Fibroblast of skin of back (primary cell): ENCODE results near the gene KLHL30.

Experiments used
- DNase-seq: peaks from one replicate; pipeline ENCODE4 v3.0.0-alpha.2; 2013

KLHL30 gene

DNA sequence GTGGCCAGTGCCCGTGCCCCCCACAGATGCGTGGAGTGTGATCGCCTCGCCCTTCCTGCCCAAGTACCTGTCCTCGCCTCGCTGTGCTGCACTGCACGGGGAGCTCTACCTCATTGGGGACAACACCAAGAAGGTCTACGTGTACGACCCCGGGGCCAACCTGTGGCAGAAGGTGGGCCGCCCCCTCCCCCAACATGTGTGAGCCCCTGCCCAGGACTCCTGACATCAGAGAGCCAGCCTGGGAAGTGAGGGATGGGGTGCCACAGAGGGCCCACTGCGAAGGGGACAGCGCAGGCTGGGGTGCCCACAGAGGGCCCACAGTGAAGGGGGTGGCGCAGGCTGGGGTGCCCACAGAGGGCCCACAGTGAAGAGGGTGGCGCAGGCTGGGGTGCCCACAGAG is 10.5 kb downstream of the KLHL30 start:
- no peak for DNase-seq

DNA sequence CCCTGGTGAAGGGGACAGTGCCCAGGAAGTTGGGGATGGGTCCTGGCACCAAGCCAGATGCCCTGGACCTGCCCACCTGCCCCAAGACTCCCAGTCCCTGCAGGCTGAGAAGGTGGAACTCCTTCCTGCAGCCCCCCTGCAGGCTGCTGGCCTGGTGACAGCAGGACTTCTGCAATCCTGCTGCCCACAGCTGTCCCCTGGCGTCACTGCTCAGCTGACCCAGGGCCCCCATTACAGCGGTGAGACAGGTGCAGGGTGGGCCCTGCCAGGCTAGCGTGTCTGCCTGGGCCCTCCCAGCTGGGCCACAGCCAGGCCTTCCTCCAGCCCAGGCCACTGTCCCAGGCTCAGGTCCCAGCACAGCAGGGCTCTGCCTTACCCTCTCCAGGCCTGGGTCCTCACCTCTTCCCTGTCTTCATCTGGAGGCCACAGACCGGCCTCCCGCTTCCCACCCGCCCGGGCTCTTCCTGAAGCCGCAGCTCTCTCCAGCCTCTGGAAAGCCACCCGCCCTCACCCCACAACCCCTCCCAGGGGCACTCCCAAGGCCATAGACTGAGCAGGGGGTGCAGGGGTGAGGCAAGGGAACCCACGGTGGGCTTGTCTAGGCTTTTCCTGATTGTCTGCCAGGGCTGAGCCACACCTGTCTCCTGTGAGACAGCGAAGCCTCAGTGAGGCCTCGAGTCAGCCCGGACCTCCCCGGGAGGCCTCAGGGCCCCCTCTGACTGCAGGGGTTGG is 11.5 kb downstream of the KLHL30 start:
- DNase-seq = no peak

DNA sequence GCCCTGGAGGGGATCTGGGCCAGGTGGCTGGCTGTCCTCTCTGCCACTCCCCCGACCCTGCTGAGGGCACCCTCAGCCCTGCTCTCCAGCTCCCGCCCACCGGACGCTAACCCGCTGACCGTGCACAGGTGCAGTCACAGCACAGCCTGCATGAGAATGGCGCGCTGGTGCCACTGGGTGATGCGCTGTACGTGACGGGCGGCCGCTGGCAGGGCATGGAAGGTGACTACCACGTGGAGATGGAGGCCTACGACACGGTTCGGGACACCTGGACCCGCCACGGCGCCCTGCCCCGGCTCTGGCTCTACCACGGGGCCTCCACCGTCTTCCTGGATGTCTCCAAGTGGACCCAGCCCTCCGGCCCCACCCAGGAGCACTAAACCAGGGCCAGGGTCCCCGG is 12.2 kb downstream of the KLHL30 start:
- no peak for DNase-seq

DNA sequence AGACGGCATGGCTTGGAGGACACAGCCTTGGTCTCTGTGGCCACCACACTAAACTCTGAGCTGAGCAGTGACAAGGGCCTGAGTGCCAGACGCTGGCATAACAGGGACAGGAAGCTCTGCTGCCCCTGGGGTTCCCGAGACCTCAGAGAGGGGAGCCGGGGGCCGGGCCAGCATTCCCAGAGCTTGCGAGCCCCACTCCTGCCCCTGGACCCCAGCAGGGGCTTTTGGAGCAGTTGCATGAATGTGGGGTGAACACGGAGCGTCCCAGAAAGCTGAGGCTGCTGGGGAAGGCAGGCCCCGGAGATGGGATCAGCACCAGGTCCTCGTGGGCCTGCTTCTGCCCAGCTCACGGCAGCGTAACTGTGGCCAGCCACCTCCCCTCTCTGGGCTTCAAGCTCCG is 12.7 kb downstream of the KLHL30 start:
- DNase-seq = no peak

DNA sequence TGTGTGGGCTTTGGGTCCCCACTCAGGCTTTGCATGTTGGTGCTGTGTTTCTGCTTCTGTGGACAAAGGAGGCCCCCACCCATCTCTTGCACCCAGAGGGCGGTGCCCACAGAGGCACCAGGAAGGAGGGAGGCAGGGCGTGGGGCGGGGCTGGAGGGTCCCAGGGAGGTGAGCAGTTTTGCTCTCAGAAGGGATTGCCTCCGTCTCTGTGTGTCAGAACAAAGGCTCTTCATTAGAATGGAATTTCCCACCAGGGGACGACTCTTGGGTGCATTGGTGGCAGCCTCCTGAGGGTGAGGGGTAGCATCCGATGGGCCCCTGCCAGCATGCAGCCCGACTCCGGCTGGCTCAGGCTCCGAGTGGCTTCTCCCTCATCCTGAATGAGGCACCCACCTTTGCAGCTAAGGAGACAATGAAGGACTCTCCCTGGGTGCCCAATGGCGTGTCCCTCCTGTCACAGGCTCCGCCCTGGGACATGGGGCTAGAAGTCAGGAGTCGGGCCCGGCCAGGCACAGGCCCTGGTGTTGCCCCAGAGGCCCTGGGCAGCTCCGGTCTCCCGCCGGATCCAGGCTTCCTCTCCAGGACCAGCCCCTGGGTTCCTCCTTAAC is 13.3 kb downstream of the KLHL30 start:
- DNase-seq = no peak

DNA sequence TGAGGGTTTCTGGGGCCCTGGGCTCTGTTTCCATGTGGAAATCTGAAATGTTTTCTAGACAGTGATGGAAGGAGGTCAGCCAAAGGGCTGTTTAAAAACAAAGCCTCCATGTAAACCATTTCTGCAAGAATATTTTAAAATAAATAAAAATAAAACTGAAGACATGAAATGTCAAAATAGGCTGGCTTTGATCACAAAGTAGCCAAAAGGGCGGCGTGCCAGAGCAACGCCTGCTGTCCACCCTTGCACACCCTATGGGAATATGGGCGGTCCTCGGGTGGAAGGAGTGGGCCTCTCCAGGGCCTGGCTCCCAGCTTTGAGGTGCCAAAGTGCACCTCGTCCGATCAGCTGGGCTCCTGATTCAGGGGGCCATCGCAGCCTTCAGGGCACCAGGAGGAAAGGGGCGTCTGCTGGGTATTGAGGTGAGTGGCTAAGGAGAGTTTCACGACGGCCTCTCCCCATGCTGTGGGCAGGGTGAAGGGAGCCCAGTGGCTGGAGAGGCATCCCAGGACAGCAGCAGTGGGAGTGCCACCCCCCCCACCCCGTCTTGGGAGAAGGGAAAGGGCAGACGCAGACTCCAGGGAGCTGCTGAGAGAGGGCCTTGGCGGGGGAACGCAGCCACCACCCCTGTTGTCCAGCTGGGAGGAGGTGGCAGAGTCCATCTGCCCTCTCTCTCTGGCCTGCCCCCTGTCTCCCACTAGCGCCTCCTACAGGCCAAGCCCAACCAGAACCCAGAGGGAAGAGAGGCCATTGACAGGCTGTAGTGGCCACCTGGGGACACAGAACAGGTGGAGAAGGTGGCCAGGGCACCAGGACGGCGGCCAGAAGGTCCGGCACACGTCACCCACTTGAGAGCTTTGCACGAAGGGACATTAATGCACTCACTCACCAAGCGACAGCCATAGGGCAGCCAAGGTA is 14.6 kb downstream of the KLHL30 start:
- DNase-seq = no peak

DNA sequence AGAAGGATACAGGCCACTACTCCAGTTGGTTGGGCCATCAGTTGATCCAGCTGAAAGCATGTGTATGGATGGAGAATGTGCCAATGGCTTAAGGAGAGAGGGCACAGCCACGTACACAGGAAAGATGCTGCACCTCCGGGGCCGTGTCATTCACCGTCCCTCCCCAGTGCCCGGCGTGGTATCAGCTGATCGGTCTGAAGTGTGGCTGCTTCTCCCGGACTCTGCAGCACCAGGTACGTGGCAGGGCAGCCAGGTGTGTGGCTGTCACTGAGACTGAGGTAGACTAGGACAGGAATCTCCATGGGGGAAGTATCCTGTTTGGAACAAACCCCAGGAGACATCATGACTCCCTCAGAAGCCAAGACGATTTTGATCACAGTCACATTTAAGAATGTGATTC is 16.1 kb downstream of the KLHL30 start:
- DNase-seq = no peak

DNA sequence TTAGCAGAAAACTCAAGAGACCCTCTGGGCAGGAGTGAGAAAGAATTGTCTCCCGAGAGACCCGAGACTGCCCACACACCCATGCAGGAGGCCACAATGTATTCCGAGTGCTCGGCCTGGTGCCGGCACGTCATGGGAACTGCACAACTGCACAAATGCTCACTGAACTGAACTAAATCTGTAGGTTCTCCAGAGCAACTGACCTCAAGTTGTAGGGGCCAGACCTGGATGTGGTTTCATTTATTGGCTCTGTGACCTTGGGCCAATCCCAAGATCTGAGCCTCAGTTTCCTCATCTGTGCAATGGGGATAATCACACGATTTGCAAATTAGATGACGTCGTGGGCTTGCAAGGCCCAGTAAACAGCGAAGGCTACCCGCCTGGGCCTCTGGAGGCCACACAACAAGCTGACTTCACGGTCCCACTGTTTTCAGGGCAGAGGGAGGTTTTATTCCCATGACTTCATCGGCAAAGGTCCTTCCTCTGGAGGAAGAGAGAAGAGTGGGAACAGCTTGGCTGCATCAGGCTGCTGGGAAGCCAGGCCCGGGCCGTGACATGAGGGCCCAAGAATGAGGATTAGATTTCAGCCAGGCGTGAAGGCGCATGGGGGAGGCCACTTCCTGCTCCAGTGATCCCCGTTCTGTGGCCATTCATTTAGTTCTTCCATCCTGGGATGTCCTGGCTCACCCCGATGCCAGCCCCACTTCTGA is 16.7 kb downstream of the KLHL30 start:
- DNase-seq = peak; percentile 73

DNA sequence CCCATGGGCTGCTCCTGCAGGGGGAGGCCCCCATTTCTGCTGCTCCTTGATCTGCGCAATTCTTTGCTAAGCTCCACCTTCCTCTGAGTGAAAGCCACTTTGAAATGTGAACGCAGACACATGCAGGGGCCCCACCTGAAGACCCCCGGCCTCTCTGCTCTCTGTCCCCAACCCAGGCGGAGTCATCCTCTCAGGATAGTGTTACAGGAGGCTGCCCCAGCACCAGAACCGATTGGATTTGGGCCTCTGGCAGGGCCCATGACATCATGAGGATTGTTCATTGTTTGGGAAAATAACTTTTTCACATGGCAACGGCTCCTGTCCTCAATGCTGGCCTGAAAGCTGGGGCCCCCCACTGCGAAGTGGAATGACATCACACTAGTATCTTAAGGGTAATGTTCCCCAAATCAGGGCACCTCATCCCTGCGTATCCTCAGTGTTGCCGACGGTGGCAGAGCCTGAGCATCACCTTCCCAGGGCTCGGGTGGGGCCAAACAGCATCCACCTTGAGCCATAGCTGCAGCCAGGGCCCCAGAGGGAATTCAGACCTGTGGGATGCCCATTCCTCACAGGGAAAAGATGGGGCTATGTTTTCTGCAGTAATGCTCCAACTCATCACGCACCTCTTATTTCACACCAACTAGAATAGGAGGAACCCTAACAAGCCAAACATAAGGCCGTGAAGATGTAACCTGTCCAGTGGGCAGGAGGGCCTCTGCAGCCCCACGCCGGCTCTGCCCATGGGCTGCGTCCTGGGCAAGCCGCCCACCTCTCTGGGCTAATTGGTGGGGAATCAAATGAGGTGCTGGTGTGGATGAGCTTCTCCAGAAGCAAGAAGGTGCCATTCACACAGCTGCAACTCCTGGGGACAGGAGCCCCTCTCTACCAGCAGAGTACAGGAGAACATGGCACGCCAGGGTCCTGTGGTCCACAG is 17.6 kb downstream of the KLHL30 start:
- DNase-seq = no peak

DNA sequence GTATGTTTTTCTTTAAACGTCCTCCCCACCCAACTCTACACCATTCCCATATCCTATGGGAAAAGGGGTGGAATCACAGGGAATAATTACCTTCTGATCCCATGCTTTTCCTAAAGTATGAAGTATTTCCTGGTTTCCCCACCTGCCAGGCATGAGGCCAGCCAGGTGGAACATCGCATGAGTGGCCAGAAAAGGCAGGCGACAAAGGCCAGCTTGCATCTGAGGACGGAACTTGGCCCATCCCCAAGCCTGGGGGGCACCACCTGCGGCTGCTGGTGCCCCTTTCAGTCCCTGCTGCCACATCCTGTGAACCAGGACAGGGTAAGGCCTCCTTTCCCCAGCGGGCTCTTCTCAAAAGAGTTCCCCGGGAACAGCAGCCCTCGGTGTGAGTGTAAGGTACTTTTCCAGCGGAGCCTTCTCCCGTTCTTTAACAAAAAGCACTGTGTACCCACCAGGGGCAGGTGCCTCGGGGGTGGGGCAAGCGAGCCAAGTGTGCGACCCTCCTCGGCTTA is 19.1 kb downstream of the KLHL30 start:
- no peak for DNase-seq

DNA sequence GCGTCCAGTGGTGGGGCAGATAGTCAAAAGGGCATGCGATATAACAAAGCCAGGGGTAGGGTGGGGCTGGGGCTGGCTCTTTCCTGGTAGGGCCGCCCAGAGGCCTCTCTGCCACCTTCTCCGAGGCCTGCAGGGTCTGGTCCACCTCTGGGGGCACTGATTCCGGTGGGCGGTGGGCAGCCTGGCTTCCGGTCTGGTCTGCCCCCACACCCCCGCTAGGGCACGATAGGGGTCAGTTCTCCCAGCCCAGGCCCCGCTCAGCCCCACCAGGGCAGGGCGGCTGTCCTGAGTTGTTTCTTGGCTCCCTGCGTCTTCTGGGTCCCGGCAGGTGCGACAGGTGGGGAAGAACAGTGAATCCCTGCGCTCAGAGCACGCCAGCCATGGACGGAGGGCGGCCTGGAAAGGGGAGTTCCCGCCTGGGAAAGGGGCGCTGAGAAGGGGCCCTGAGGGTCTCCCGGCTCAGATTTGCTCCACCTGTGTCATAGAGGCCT is 19.6 kb downstream of the KLHL30 start:
- no peak for DNase-seq

DNA sequence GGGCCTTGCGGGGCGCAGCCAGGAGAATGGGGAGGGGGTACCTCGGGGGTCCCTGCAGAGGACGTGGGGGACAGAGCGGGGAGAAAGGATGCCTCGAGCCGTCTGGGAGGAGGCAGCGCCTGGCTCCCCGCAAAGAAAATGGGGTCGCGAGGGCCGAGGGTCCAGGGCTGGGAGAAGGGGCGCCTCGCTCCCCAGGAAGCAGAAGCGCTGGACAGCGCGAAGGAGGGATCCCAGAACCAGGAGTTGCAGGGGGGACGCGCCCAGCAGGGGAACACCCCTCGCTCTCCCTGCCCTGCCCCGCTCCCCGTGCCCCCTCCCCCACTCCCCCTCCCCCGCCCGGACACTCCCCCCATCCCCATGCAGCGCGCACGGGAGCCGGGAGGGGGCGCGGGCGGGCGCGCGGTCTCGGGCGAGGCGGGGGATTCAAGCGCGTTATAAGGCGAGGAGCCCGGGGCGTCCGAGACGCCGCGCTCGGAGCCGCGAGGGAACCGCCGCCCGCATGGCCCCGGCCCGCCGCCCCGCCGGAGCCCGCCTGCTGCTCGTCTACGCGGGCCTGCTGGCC is 20.1 kb downstream of the KLHL30 start, which contains the start of gene ERFE:
Gene ERFE, plus strand, starts transcription at position 462 of the 562 bp plus-strand sequence. Its CDS starts 38 bp downstream, at position 500.
- DNase-seq = peak; percentile 62

DNA sequence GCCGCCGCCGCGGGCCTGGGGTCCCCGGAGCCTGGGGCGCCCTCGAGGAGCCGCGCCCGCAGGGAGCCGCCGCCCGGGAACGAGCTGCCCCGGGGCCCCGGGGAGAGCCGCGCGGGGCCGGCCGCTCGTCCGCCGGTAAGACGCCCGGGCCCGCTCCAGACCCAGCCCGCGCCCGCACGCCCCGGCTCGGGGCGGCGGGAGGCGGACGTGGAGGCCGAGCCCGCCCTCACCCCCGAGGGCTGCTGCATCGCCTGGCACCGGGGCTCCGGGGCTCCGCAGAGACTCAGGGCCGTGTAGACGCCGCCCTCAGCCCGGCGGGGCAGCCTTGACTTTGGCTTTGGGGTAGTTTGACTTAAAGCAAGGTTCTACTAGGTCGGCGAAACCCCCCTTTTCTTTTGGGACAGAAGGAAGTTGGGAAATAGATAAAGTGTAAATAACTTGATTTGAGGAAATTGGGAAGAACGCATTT is 20.6 kb downstream of the KLHL30 start:
- DNase-seq = no peak

DNA sequence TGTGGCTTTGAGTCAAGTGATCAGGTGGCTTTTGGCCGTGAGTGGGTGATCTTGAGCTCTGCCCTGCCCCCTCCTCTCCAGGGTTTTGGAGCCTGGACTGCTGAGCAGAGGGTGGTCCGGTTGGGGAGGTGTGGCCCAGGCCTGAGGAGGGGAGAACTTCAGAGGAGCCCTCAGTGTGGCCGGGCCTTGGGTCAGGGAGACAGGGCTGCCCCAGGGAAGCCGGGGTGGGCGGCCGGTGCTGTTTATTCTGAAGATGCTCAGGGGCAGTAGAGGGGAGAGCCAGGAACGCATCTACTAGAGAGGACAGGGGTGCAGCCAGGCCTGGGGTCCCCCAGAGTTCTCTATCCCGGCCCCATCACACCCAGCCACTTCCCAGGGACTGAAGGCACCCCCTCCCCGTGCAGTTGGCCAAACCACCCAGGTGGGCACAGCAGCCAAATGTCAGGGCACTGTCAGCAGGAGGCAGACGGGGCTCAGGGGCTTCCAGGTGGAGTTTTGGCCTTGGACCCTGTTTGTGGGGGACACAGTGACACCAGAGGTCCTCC is 21.3 kb downstream of the KLHL30 start:
- DNase-seq = no peak

DNA sequence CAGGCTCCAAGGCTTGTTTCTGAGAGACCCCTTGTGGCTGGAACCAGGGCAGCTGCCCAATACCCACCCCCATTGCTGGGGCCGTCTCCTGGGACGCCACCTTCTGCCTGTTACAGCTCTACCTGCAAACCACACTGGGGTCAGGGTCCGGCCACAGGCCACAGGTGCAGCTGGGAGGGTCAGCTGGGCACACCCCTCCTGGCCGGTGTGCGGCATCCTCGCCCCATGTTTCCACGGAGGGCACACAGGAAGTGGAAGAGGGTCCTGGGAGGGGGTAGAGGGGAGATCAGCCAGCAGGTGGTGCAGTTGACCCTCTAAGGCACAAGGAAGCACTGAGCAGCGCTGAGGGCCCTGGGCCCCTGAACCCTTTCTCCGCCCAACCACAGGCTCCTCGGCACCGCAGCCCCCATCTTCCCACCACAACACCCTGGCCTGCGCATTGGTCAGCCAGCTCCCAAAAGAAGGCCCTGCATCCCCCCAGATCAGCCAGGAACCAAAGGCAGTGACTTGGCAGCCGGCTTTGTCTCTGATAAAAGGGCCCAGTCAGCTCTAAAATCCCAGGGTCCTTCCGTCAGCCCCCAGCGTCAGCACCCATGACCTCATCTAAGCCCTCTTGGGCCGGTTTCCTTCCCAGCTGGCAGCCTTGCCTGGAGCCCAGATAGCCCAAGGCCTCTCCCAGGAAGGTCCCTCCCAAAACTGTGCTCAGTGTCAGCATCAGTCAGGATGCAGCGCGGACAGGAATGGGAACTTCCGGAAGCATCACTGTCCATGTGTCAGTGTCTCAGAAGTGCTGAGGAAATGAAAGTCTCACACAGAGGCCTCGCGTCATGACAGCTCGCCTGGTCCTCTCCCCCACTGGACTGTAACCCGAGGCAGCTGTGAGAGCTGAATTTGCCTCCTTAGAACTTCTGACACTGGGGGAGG is 22.0 kb downstream of the KLHL30 start:
- DNase-seq = peak; percentile 29

DNA sequence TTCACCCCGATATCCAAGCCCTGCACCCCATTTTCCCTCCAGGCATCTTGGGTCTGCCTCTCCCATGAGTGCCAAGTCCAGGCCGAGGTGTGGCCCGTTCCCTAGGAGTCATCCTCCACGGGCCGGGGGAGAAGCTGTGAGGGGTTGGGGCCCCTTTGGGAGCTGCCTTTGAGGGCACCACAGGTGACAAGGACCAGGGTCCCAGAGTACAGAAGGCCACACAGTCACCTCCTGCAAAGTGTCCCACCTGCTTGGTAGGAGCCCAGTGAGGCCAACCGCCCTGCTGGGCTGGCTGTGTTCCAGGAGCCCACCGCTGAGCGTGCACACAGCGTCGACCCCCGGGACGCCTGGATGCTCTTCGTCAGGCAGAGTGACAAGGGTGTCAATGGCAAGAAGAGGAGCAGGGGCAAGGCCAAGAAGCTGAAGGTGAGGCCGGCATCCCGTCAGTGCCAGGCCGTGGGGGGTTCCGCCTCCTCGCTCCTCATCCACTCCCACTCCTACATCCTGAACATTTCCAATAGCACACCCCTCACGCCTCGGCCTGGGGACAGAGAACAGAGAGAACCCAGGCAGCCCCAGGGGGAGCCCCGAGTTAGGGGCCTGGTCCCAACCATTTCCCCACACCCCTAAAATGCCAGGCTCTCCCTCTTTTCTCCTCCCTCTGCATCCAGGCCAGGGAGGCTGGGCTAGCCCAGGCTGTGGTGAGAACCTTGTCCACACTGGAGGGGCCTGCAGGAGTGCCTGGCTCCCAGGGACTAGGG is 23.0 kb downstream of the KLHL30 start:
- no peak for DNase-seq

DNA sequence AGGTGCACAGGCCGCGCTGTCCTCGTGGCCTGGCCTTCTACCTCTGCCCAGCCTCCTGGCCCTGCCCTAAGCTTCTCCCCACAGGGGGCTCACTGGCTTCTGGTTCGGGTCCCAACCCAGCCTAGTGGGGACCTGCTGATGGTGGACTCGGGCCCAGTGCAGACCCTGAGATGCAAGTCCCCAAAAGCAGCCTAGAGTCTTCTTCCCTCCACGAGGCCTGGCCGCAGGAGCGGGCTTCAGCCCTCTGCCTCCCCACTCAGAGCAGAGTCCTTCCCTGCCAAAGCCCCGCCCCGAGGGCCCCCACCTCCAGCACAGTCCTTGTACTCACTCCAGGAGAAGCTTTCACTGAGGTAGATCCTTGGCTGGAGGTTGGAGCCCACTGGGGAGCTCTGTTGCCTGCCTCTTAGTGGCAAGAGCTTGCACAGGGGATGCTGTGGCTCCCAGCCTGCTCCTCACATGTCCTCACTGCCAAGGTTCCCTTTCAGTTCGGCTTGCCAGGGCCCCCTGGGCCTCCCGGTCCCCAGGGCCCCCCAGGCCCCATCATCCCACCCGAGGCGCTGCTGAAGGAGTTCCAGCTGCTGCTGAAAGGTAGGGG is 23.9 kb downstream of the KLHL30 start:
- DNase-seq = no peak
